NCI-H460 (cell line): ENCODE results near the gene DDX49. TPM values are rescaled to one million over a fixed set of nuclear protein-coding genes. Genes with fewer than 3 reads are reported as not detected.
A peak's percentile ranks its signal among the peaks of the same experiment; 100 is the strongest.
"Not testable (repeated sequence)": the region's sequence is repeated elsewhere in the genome, so short reads cannot be mapped to it uniquely, and the experiment has no call there.

ENCODE experiments used
- DNase-seq: peaks from one replicate; pipeline ENCODE4 v3.0.0-alpha.2; 2016; ENCODE audit warnings: low read depth; ENCODE audit errors: extremely low read depth
- total RNA-seq: library from RNA; depleted of rRNA; stranded (reverse); fragments of >200 nt; shearing (Covaris generic); gene quantifications from 2 replicates; pipeline ENCODE4 v1.2.3, GENCODE V29; 2014

Gene DDX49
- total RNA-seq, 1 experiment from 2014 or later = 41.5 TPM

GRCh38 chr19:18939922-18940768, 20.6 kb downstream of the DDX49 start:
- no peak for DNase-seq

- DNase-seq = peak; percentile 53
Measured at GRCh38 chr19:18940769-18941627, 21.5 kb downstream of the DDX49 start, which contains the start of gene HOMER3. HOMER3 (minus strand) TSS chr19:18941217; CDS start chr19:18938982, 2,235 bp downstream.

- DNase-seq = no peak
Measured at GRCh38 chr19:18941628-18942354, 22.3 kb downstream of the DDX49 start.

GRCh38 chr19:18942692-18943091, 23.2 kb downstream of the DDX49 start:
- DNase-seq = no peak

GRCh38 chr19:18943465-18943864, 23.9 kb downstream of the DDX49 start:
- DNase-seq = no peak

- no peak for DNase-seq
Measured at GRCh38 chr19:18945297-18945696, 25.8 kb downstream of the DDX49 start.

- DNase-seq = no peak
Measured at GRCh38 chr19:18946335-18946734, 26.8 kb downstream of the DDX49 start.

GRCh38 chr19:18946918-18947317, 27.4 kb downstream of the DDX49 start:
- DNase-seq = no peak

- no peak for DNase-seq
Measured at GRCh38 chr19:18948075-18948975, 28.8 kb downstream of the DDX49 start.

- no peak for DNase-seq
Measured at GRCh38 chr19:18948976-18949356, 29.5 kb downstream of the DDX49 start.

- DNase-seq = no peak
Measured at GRCh38 chr19:18949858-18950257, 30.3 kb downstream of the DDX49 start.

GRCh38 chr19:18951721-18952281, 32.3 kb downstream of the DDX49 start:
- no peak for DNase-seq

- DNase-seq = not testable (repeated sequence)
Measured at GRCh38 chr19:18952364-18953003, 33.0 kb downstream of the DDX49 start.

- no peak for DNase-seq
Measured at GRCh38 chr19:18954094-18954493, 34.6 kb downstream of the DDX49 start.

- DNase-seq = no peak
Measured at GRCh38 chr19:18955042-18955441, 35.5 kb downstream of the DDX49 start.

- no peak for DNase-seq
Measured at GRCh38 chr19:18960370-18960769, 40.9 kb downstream of the DDX49 start.

- DNase-seq = no peak
Measured at GRCh38 chr19:18961767-18962620, 42.5 kb downstream of the DDX49 start.

- no peak for DNase-seq
Measured at GRCh38 chr19:18964121-18964520, 44.6 kb downstream of the DDX49 start.
